GM19397 (cell line): Measurements from ENCODE around the gene KRTAP10-7.
"Not testable (repeated sequence)": the region's sequence is repeated elsewhere in the genome, so short reads cannot be mapped to it uniquely, and the experiment has no call there.

Experiments used
- ATAC-seq: cut with Tn5 transposase; IDR thresholded peaks from one replicate; pipeline ENCODE4 v1.9.1; 2021; ENCODE audit warnings: mild to moderate bottlenecking, moderate library complexity; ENCODE audit not compliant: unreplicated experiment

Gene KRTAP10-7

GRCh38 chr21:44610157-44610843, 9.9 kb downstream of the KRTAP10-7 start:
- ATAC-seq: not testable (repeated sequence)

- no peak for ATAC-seq
These were observed 11.2 kb downstream of the KRTAP10-7 start for GRCh38 chr21:44611551-44611950.

- no peak for ATAC-seq
These were observed 11.7 kb downstream of the KRTAP10-7 start, which contains the start of gene KRTAP10-8 for GRCh38 chr21:44612029-44612486. KRTAP10-8 (plus strand) TSS chr21:44612079; CDS start chr21:44612101, 22 bp downstream.

GRCh38 chr21:44612669-44613229, 12.4 kb downstream of the KRTAP10-7 start:
- no peak for ATAC-seq

GRCh38 chr21:44613386-44614155, 13.2 kb downstream of the KRTAP10-7 start:
- no peak for ATAC-seq

GRCh38 chr21:44614161-44614631, 13.8 kb downstream of the KRTAP10-7 start:
- no peak for ATAC-seq

- no peak for ATAC-seq
These were observed 14.6 kb downstream of the KRTAP10-7 start for GRCh38 chr21:44614961-44615391.

GRCh38 chr21:44615466-44615865, 15.1 kb downstream of the KRTAP10-7 start:
- ATAC-seq: no peak

GRCh38 chr21:44615911-44616590, 15.7 kb downstream of the KRTAP10-7 start:
- ATAC-seq: no peak

- no peak for ATAC-seq
These were observed 16.2 kb downstream of the KRTAP10-7 start for GRCh38 chr21:44616591-44616926.

- no peak for ATAC-seq
These were observed 16.7 kb downstream of the KRTAP10-7 start for GRCh38 chr21:44617071-44617501.

- no peak for ATAC-seq
These were observed 18.1 kb downstream of the KRTAP10-7 start for GRCh38 chr21:44618504-44618903.

GRCh38 chr21:44618909-44619308, 18.5 kb downstream of the KRTAP10-7 start:
- no peak for ATAC-seq

- ATAC-seq: no peak
These were observed 19.5 kb downstream of the KRTAP10-7 start for GRCh38 chr21:44619886-44620285.

GRCh38 chr21:44623575-44623974, 23.2 kb downstream of the KRTAP10-7 start:
- ATAC-seq: no peak

GRCh38 chr21:44625756-44626155, 25.4 kb downstream of the KRTAP10-7 start:
- ATAC-seq: no peak

GRCh38 chr21:44626262-44626661, 25.9 kb downstream of the KRTAP10-7 start:
- ATAC-seq: no peak

- no peak for ATAC-seq
These were observed 26.3 kb downstream of the KRTAP10-7 start, which contains the start of gene KRTAP10-9 for GRCh38 chr21:44626673-44627143. KRTAP10-9 (plus strand) TSS chr21:44627093; CDS start chr21:44627172, 79 bp downstream.

- not testable (repeated sequence) for ATAC-seq
These were observed 26.9 kb downstream of the KRTAP10-7 start for GRCh38 chr21:44627181-44627822.

- not testable (repeated sequence) for ATAC-seq
These were observed 27.4 kb downstream of the KRTAP10-7 start for GRCh38 chr21:44627831-44628233.
